GM06990 (cell line): ENCODE results near the gene PLP2.

Source experiments
- DNase-seq: peaks from one replicate; pipeline ENCODE4 v3.0.0-alpha.2; 2011; ENCODE audit not compliant: insufficient read length; ENCODE audit errors: extremely low read depth
- H3K27me3 ChIP-seq: replicated peaks from 2 replicates; pipeline ENCODE4 v1.6.0; 2011; ENCODE audit warnings: low read length; ENCODE audit not compliant: control insufficient read depth, insufficient read depth
- H3K36me3 ChIP-seq: 2 replicates; pipeline ENCODE4 v1.5.1; 2011; ENCODE audit warnings: low read length; ENCODE audit not compliant: control insufficient read depth, insufficient read depth
- H3K4me3 ChIP-seq: replicated peaks from 2 replicates; pipeline ENCODE4 v1.5.1; 2011; ENCODE audit warnings: low read depth, mild to moderate bottlenecking, control low read depth, low read length
- TF ChIP-seq, protein P1 (sequence below): IDR thresholded peaks from 2 replicates; pipeline ENCODE4 v1.5.1; 2011; ENCODE audit warnings: low read length, control low read depth, mild to moderate bottlenecking, inconsistent platforms; ENCODE audit not compliant: insufficient read depth, poor library complexity, severe bottlenecking

PLP2 gene

DNA sequence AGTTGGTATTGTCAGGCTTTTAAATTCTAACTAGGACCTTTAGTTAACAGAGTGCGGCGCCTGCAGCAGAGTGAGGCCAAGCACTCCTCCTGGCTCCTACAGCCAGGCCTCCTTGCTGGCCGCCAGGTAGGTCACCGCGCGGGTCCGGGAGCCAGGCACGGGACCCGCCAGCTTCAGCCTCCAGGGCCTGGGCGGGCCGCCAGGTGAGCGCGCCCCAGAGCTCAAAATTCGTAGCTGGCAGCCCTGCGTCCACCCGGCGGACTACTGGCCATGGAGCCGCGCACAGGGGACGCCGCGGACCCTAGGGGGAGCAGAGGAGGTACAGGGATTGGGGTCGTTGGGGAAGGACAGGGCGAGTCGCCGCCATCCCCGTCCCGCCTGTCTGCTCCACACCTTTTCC lies 9.1 kb upstream of the PLP2 start, which contains the start of gene MAGIX:
Gene MAGIX, plus strand, starts transcription at position 139 of the 400 bp plus-strand sequence. Its CDS starts 132 bp downstream, at position 271.
- no peaks in the 10 kb centered on the region for H3K27me3 ChIP-seq
- no peak for DNase-seq
- TF ChIP-seq, protein P1, sequence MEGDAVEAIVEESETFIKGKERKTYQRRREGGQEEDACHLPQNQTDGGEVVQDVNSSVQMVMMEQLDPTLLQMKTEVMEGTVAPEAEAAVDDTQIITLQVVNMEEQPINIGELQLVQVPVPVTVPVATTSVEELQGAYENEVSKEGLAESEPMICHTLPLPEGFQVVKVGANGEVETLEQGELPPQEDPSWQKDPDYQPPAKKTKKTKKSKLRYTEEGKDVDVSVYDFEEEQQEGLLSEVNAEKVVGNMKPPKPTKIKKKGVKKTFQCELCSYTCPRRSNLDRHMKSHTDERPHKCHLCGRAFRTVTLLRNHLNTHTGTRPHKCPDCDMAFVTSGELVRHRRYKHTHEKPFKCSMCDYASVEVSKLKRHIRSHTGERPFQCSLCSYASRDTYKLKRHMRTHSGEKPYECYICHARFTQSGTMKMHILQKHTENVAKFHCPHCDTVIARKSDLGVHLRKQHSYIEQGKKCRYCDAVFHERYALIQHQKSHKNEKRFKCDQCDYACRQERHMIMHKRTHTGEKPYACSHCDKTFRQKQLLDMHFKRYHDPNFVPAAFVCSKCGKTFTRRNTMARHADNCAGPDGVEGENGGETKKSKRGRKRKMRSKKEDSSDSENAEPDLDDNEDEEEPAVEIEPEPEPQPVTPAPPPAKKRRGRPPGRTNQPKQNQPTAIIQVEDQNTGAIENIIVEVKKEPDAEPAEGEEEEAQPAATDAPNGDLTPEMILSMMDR = no peak
- no peaks in the 10 kb centered on the region for H3K36me3 ChIP-seq
- peak within 1 kb of the TSS; percentile 52 for H3K4me3 ChIP-seq

DNA sequence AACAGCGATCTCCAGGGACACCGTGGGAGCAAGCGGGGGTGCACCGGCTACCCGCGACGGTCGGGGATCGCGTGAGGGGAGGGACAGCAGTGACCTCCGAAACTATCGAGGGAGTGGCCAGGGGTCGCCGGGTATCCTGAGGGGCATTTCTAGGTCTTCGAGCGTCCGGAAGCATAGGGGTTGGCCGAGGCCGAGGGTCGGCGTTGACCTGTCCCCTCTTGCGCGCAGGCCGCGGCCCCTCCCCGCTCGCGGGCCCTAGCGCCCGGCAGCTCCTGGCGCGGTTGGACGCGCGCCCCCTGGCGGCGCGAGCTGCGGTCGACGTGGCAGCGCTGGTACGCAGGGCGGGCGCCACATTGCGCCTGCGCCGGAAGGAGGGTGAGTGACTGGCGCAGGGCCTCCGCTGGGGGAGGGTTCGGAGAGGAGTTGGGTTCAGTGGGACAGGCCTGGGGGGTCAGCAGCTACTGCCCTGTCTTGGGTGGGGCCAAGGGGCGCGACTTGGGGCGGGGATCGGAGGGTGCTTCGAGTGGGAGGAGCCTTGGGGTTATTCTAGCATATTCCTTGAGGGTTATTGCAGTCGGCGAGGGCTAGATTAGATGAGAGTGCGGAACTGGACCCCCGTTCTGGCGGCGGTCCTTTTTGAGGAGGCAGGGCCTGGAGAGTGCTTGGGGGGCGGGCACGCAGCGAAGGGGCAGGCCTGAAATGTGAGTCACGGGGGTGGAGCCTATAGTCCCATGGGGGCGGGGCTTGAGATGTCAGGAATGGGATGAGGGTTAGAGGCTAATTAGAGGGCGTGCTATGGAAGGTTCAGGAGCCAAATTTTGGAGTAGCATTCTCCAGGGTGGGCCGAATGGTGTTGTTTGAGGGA lies 7.9 kb upstream of the PLP2 start:
- DNase-seq = peak; percentile 87
- TF ChIP-seq, protein P1 = peak; percentile 23

DNA sequence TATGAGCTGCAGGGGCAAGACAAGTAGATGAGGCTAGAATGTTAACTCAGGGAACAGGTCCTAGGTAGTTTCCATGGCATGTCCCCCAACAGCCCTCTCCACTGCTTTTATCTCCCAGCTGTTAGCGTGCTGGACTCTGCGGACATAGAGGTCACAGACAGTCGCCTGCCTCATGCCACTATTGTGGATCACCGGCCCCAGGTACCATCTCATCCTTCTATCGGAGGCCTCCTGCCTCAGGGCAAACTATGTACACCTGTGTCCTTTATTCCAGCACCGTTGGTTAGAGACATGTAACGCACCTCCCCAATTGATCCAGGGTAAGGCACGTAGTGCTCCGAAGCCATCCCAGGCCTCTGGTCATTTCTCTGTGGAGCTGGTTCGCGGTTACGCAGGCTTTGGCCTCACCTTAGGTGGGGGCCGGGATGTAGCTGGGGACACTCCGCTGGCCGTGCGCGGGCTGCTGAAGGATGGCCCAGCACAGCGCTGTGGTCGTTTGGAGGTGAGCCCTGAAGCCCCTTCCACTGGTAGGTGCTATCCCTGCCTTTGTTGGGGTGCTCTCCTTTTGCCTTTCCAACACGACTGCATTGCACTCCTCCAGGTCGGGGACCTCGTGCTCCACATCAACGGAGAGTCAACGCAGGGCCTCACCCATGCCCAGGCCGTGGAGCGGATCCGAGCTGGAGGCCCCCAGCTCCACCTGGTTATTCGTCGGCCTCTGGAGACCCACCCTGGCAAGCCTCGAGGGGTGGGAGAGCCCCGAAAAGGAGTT lies 6.9 kb upstream of the PLP2 start:
- H3K4me3 ChIP-seq = no peak overlapping the region
- no peak for DNase-seq
- no peaks in the 10 kb centered on the region for H3K27me3 ChIP-seq
- TF ChIP-seq, protein P1 = no peak
- no peaks in the 10 kb centered on the region for H3K36me3 ChIP-seq

More for the DNA sequence above, 7.9 kb upstream of the PLP2 start:
- no peaks in the 10 kb centered on the region for H3K36me3 ChIP-seq
- peak overlapping the region; percentile 52 for H3K4me3 ChIP-seq
- no peaks in the 10 kb centered on the region for H3K27me3 ChIP-seq

DNA sequence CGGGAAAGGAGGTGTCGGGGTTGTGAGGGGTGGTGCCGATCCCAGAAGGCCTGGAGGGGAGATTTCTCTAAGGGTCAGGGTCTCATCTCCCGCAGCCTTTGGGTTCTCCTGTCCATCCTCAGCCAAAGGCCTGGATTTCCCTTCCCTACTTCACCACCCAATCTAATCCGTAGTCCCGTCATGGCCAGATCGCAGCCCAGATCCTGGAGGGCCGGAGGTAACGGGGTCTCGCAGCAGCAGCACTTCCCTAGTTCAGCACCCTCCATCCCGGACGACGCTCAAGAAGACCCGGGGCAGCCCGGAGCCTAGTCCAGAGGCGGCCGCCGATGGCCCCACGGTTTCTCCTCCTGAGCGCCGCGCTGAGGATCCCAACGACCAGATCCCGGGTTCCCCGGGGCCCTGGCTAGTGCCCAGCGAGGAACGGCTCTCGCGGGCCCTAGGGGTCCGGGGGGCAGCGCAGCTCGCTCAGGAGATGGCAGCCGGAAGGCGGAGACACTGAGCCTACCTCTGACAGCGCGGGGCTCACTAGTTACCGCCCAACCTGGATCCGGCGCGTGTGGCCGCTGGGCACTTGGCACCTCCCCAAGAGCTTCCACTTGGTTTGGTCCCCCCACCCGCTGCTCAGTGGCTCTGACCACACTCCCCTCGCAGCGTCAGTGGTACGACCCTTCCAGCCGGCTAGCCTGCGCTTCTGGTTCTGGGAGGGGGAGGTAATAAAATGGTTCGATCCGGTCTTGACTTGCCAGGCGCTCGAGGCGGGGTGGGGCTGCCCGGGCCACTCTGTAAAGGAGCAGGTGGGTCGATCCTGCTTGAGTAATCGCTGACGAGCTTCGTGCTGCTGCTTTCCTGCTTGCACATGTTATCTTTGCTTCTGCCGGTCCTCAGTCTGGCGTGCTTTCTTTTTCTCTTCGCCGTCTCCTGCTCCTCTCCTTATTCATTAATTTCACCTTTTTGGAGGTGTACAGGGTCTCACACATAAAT lies 5.5 kb upstream of the PLP2 start:
- no peaks in the 10 kb centered on the region for H3K36me3 ChIP-seq
- TF ChIP-seq, protein P1 = peak; percentile 40
- no peaks in the 10 kb centered on the region for H3K27me3 ChIP-seq
- peak overlapping the region; percentile 45 for H3K4me3 ChIP-seq
- DNase-seq = peak; percentile 85
